Activated naive CD8-positive, alpha-beta T cell treated with anti-CD3 and anti-CD28 coated beads, Interleukin-2, amount 50 U/mL, for 24 hours (primary cell): ENCODE measurements around the gene SULT1C2.
"Not testable (repeated sequence)": the region's sequence is repeated elsewhere in the genome, so short reads cannot be mapped to it uniquely, and the experiment has no call there.

ENCODE experiments used
- ATAC-seq: fragments of 150-1000 bp; cut with Tn5 transposase; one replicate; pipeline ENCODE4 v1.10.0; 2021
- DNase-seq: peaks from one replicate; pipeline ENCODE4 v3.0.0; 2021
- H3K27ac Mint-ChIP-seq: one replicate; pipeline ENCODE4 v1.8.0; 2021; ENCODE audit warnings: mild to moderate bottlenecking, mixed read lengths
- H3K27me3 Mint-ChIP-seq: one replicate; pipeline ENCODE4 v1.8.0; 2021; ENCODE audit warnings: mixed read lengths
- H3K36me3 Mint-ChIP-seq: one replicate; pipeline ENCODE4 v1.8.0; 2021; ENCODE audit warnings: low read depth, mixed read lengths
- H3K4me1 Mint-ChIP-seq: one replicate; pipeline ENCODE4 v1.8.0; 2021; ENCODE audit warnings: mixed read lengths
- H3K4me3 Mint-ChIP-seq: one replicate; pipeline ENCODE4 v1.8.0; 2021; ENCODE audit warnings: mild to moderate bottlenecking, moderate library complexity, mixed read lengths
- H3K9me3 Mint-ChIP-seq: one replicate; pipeline ENCODE4 v1.8.0; 2021; ENCODE audit warnings: mixed read lengths

SULT1C2 gene

GRCh38 chr2:108349571-108349928 is 60.9 kb downstream of the SULT1C2 start:
- DNase-seq (no peak), ATAC-seq (no peak)
- no peak overlapping the region for H3K27ac Mint-ChIP-seq
- no peak overlapping the region for H3K4me3 Mint-ChIP-seq
- H3K9me3 Mint-ChIP-seq = no peaks in the 10 kb centered on the region
- no peaks in the 10 kb centered on the region for H3K4me1 Mint-ChIP-seq
- no peaks in the 10 kb centered on the region for H3K36me3 Mint-ChIP-seq
- H3K27me3 Mint-ChIP-seq = peaks cover 8% of the 10 kb centered on the region

- Mint-ChIP-seq H3K4me1 (no peaks in the 10 kb centered on the region), H3K4me3 (no peak overlapping the region), H3K9me3 (no peaks in the 10 kb centered on the region), H3K27ac (no peak overlapping the region), H3K36me3 (no peaks in the 10 kb centered on the region), H3K27me3 (peaks cover 8% of the 10 kb centered on the region)
- ATAC-seq (no peak), DNase-seq (no peak)
Measured at GRCh38 chr2:108351889-108352288, 63.2 kb downstream of the SULT1C2 start.

GRCh38 chr2:108354136-108354535 is 65.4 kb downstream of the SULT1C2 start:
- H3K4me1 Mint-ChIP-seq = no peaks in the 10 kb centered on the region
- H3K36me3 Mint-ChIP-seq = no peaks in the 10 kb centered on the region
- H3K27me3 Mint-ChIP-seq = peaks cover 9% of the 10 kb centered on the region
- H3K9me3 Mint-ChIP-seq = no peaks in the 10 kb centered on the region
- ATAC-seq (no peak), DNase-seq (no peak)
- H3K4me3 Mint-ChIP-seq = no peak overlapping the region
- no peak overlapping the region for H3K27ac Mint-ChIP-seq

GRCh38 chr2:108355906-108356734 is 67.4 kb downstream of the SULT1C2 start:
- Mint-ChIP-seq H3K4me1 (no peaks in the 10 kb centered on the region), H3K27me3 (peaks cover 6% of the 10 kb centered on the region), H3K36me3 (no peaks in the 10 kb centered on the region), H3K27ac (no peak overlapping the region), H3K9me3 (no peaks in the 10 kb centered on the region), H3K4me3 (no peak overlapping the region)
- no peak for ATAC-seq
- DNase-seq = no peak

GRCh38 chr2:108359336-108359735 is 70.6 kb downstream of the SULT1C2 start:
- H3K4me3 Mint-ChIP-seq, H3K27ac Mint-ChIP-seq, H3K9me3 Mint-ChIP-seq, H3K27me3 Mint-ChIP-seq, H3K36me3 Mint-ChIP-seq, DNase-seq, H3K4me1 Mint-ChIP-seq, ATAC-seq: not testable (repeated sequence)
